ENCODE measurements around the gene FGG. TPM values are rescaled to one million over a fixed set of nuclear protein-coding genes. Genes with fewer than 3 reads are reported as not detected.
A peak's percentile ranks its signal among the peaks of the same experiment; 100 is the strongest.

The FGG gene
- total and polyA plus RNA-seq, 10 of the 15 experiments (the other 5 are each of a cell fraction or from before 2014, with no cell fraction given), result 1.8 TPM; not detected in 9

- peak; percentile 22; the same call in 1 of the 2 replicates for TF ChIP-seq ATF2 (IDR thresholded peaks at IDR 0.05; ENCODE audit: low read length)
- peak; percentile 69 for TF ChIP-seq TCF7 (IDR thresholded peaks at IDR 0.05; ENCODE audit: borderline replicate concordance)
- no peak for TF ChIP-seq ZNF207 (IDR thresholded peaks at IDR 0.05; ENCODE audit: borderline replicate concordance)
- no peak for TF ChIP-seq CHD1 (IDR thresholded peaks at IDR 0.05; ENCODE audit: low read depth, low read length)
- no peak for TF ChIP-seq ZBTB33 (IDR thresholded peaks at IDR 0.05)
- no peak for TF ChIP-seq HDGF (IDR thresholded peaks at IDR 0.05)
These were observed 52.7 kb downstream of the FGG start (continued) for GRCh38 chr4:154559494-154560418.

- Histone ChIP-seq H3K4me2 (ENCODE audit: control insufficient read depth, insufficient read depth) (no peak overlapping the region), H3K27me3 (replicated peaks in 1 of 2; ENCODE audit: control insufficient read depth in 2 of 2, insufficient read depth in 2 of 2, low read length in 1 of 2) (no peaks in the 10 kb centered on the region), H4K20me1 (ENCODE audit: control insufficient read depth, insufficient read depth) (no peaks in the 10 kb centered on the region), H3K4me1 (ENCODE audit: control insufficient read depth, insufficient read depth, low read length) (no peaks in the 10 kb centered on the region), H3K27ac (ENCODE audit: control insufficient read depth, insufficient read depth) (no peak overlapping the region), H3K79me2 (ENCODE audit: control insufficient read depth, insufficient read depth, low read length) (no peaks in the 10 kb centered on the region), H3K4me3 (no peak overlapping the region), H2AFZ (ENCODE audit: control insufficient read depth, low read depth, low read length) (no peak overlapping the region), H3K9ac (ENCODE audit: control insufficient read depth, insufficient read depth, low read length) (no peak overlapping the region), H3K36me3 (ENCODE audit: control insufficient read depth in 2 of 2, insufficient read depth in 2 of 2, low read length in 1 of 2) (no peaks in the 10 kb centered on the region), H3K9me3 (replicated peaks; ENCODE audit: control insufficient read depth, insufficient read depth, low read length) (no peaks in the 10 kb centered on the region)
- ChIA-PET POLR2A (interaction anchor here (1.4 kb wide), 1 partner anchor 8 kb away, joined by 5 read pairs; no protein-coding TSS in a partner anchor), RAD21 (ENCODE audit: unreplicated experiment) (interaction anchor here (0.6 to 3.4 kb wide), 12 partner anchors 9 to 802 kb away, joined by 3 to 88 read pairs (median 4); partner anchors contain the start of genes FGG and PLRG1), SMC1A (ENCODE audit: uncharacterized antibody, unreplicated experiment) (interaction anchor here (0.7 to 6.1 kb wide), 11 partner anchors 9 to 229 kb away, joined by 3 to 112 read pairs (median 6); partner anchors contain the start of genes FGG and PLRG1), CTCF (interaction anchor here (0.5 to 18.3 kb wide), 23 partner anchors 9 to 1082 kb away, joined by 3 to 796 read pairs (median 4); partner anchors contain the start of genes FGG and PLRG1)
- WGBS (ENCODE audit: insufficient coverage, insufficient replicate concordance, low lambda C conversion rate, missing lambda C conversion rate), result 7% methylated on average over 1 of the region's 1 CpG
- ATAC-seq (peak; percentile 41), DNase-seq (ENCODE audit: low read depth, low spot score) (no peak), FAIRE-seq (no peak)
- no TSS peak for BruUV-seq (replicated peaks)
- intact Hi-C loops (cut with micrococcal nuclease; ENCODE audit: unreplicated experiment), result loop anchor here (1.0 to 5.0 kb wide), 3 partner anchors 59 to 793 kb away; no protein-coding TSS in a partner anchor
- in situ Hi-C loops (cut with MboI), result no loop called here
- no peak for TF ChIP-seq ELK1 (IDR thresholded peaks at IDR 0.05; ENCODE audit: low read depth, low read length)
- TF ChIP-seq MTA2 (IDR thresholded peaks at IDR 0.05; ENCODE audit: low read depth), result no peak
- no peak for TF ChIP-seq E2F8 (IDR thresholded peaks at IDR 0.05; ENCODE audit: low read depth, partially characterized antibody)
- no peak for TF ChIP-seq ZNF622 (IDR thresholded peaks at IDR 0.05)
- no peak for TF ChIP-seq YBX1 (IDR thresholded peaks at IDR 0.05)
- TF ChIP-seq ZNF217 (IDR thresholded peaks at IDR 0.05), result no peak
- TF ChIP-seq KLF5 (IDR thresholded peaks at IDR 0.05; ENCODE audit: partially characterized antibody), result no peak
- no peak for TF ChIP-seq ESRRA (IDR thresholded peaks at IDR 0.05; ENCODE audit: low read length)
- TF ChIP-seq STAT1 (conservative IDR thresholded peaks at IDR 0.05), result no peak
These were observed 53.3 kb downstream of the FGG start for GRCh38 chr4:154559141-154559493.

Measured in GM12878 (cell line).